ENCODE results near the gene DERL2. TPM values are rescaled to one million over a fixed set of nuclear protein-coding genes. Genes with fewer than 3 reads are reported as not detected.

Gene DERL2
- 52.2 and 65.0 TPM in 2 replicates for total RNA-seq (2014; rRNA removed; shearing (Covaris generic))
- 91.0 and 113 TPM in 2 replicates for polyA plus RNA-seq (2016; fragmentation: Nextera tagmentation; extraction: Ambion mirVana)
- long read RNA-seq, full-length matches to known transcripts = 23 of 36 reads
- long read RNA-seq, partial matches to known transcripts = 1 of 36 reads
- long read RNA-seq, other reads (novel, unspliced or antisense) = 12 of 36 reads

GRCh38 chr17:5485270-5486205, at the start of gene DERL2:
Gene DERL2, minus strand, starts transcription at chr17:5486178. Its CDS starts 17 bp downstream, at chr17:5486161.
- ATAC-seq (peak; percentile 40), DNase-seq (ENCODE audit: low spot score) (peak; percentile 81)
- Histone ChIP-seq H3K79me2 (replicated peaks; ENCODE audit: insufficient read depth) (peaks cover 85% of the 10 kb centered on the region), H3K27me3 (ENCODE audit: insufficient read depth) (no peaks in the 10 kb centered on the region), H3K4me3 (peak within 1 kb of the TSS; percentile 99), H4K20me1 (replicated peaks; ENCODE audit: insufficient read depth) (peaks cover 15% of the 10 kb centered on the region), H3K36me3 (ENCODE audit: insufficient read depth) (peaks cover 28% of the 10 kb centered on the region), H3K9me2 (ENCODE audit: insufficient read depth) (no peaks in the 10 kb centered on the region), H2AFZ (peak within 1 kb of the TSS; percentile 56; the same call in 1 of the 2 replicates), H3K27ac (ENCODE audit: low read depth) (peak within 1 kb of the TSS; percentile 99), H3K4me2 (peak within 1 kb of the TSS; percentile 100), H3F3A (replicated peaks; ENCODE audit: low read depth) (peaks cover 7% of the 10 kb centered on the region; the same call in 1 of the 2 replicates), H3K4me1 (ENCODE audit: insufficient read depth) (peaks cover 20% of the 10 kb centered on the region)
- H3K27me3 Mint-ChIP-seq (ENCODE audit: insufficient read depth, low read depth, poor library complexity) = peaks cover 18% of the 10 kb centered on the region
- no peaks in the 10 kb centered on the region for H3K9me3 Mint-ChIP-seq
- TF ChIP-seq CREB1 (CRISPR knock-in tag; IDR thresholded peaks at IDR 0.05; ENCODE audit: low read depth) (peak; percentile 47; the same call in 1 of the 2 replicates), STAT1 (IDR thresholded peaks at IDR 0.05; ENCODE audit: unreplicated experiment) (no peak)
- H3K4me3 Mint-ChIP-seq = peak within 1 kb of the TSS; percentile 97
- peaks cover 63% of the 10 kb centered on the region for H3K36me3 Mint-ChIP-seq (ENCODE audit: low read depth)
- peak within 1 kb of the TSS; percentile 100 for H3K27ac Mint-ChIP-seq
- peaks cover 7% of the 10 kb centered on the region; the same call in 2 of the 3 replicates for H3K4me1 Mint-ChIP-seq

GRCh38 chr17:5535436-5535835, 49.5 kb upstream of the DERL2 start:
- H3K36me3 Mint-ChIP-seq (ENCODE audit: low read depth) = no peaks in the 10 kb centered on the region
- H3K27ac Mint-ChIP-seq = no peak overlapping the region
- no peak overlapping the region for H3K4me3 Mint-ChIP-seq
- ATAC-seq = no peak
- peaks cover 4% of the 10 kb centered on the region for H3K27me3 Mint-ChIP-seq (ENCODE audit: insufficient read depth, low read depth, poor library complexity)
- no peaks in the 10 kb centered on the region for H3F3A ChIP-seq (replicated peaks; ENCODE audit: low read depth)
- H4K20me1 ChIP-seq (replicated peaks; ENCODE audit: insufficient read depth) = no peaks in the 10 kb centered on the region
- H3K4me3 ChIP-seq = no peak overlapping the region
- H3K27ac ChIP-seq (ENCODE audit: low read depth) = no peak overlapping the region
- H3K9me2 ChIP-seq (ENCODE audit: insufficient read depth) = no peaks in the 10 kb centered on the region
- no peak overlapping the region for H2AFZ ChIP-seq
- H3K4me1 ChIP-seq (ENCODE audit: insufficient read depth) = no peaks in the 10 kb centered on the region
- H3K79me2 ChIP-seq (replicated peaks; ENCODE audit: insufficient read depth) = no peaks in the 10 kb centered on the region
- no peaks in the 10 kb centered on the region for H3K36me3 ChIP-seq (ENCODE audit: insufficient read depth)
- no peak for DNase-seq (ENCODE audit: low spot score)
- no peak overlapping the region for H3K4me2 ChIP-seq
- H3K9me3 Mint-ChIP-seq = no peaks in the 10 kb centered on the region
- H3K27me3 ChIP-seq (ENCODE audit: insufficient read depth) = no peaks in the 10 kb centered on the region
- no peaks in the 10 kb centered on the region; the same call in 2 of the 3 replicates for H3K4me1 Mint-ChIP-seq
- TF ChIP-seq ETS1 (IDR thresholded peaks at IDR 0.05) (no peak), EZH2phosphoT487 (IDR thresholded peaks at IDR 0.05; ENCODE audit: unreplicated experiment) (no peak), JUNB (IDR thresholded peaks at IDR 0.05; ENCODE audit: unreplicated experiment) (no peak), NANOG (IDR thresholded peaks at IDR 0.05; ENCODE audit: borderline replicate concordance) (no peak), CREB1 (CRISPR knock-in tag; IDR thresholded peaks at IDR 0.05; ENCODE audit: low read depth) (no peak), CTCF (conservative IDR thresholded peaks at IDR 0.05; ENCODE audit: low read depth in 2 of 2) (no peak), ZNF114 (CRISPR knock-in tag; IDR thresholded peaks at IDR 0.05) (no peak), EZH2 (IDR thresholded peaks at IDR 0.05; ENCODE audit: low read depth, unreplicated experiment) (no peak), ZNF331 (CRISPR knock-in tag; IDR thresholded peaks at IDR 0.05; ENCODE audit: low read depth) (no peak), POLR2AphosphoS5 (IDR thresholded peaks at IDR 0.05; ENCODE audit: low read depth) (no peak)

Data from GM23338 (cell line).